Transverse colon (tissue), 4 donors: Measurements from ENCODE around the gene EML1. TPM values are rescaled to one million over a fixed set of nuclear protein-coding genes. Genes with fewer than 3 reads are reported as not detected.
A peak's percentile ranks its signal among the peaks of the same experiment; 100 is the strongest.

ENCODE experiments used
- DNase-seq: peaks from one replicate; pipeline ENCODE4 v3.0.0-alpha.2; 2019
- H3K27ac ChIP-seq, 4 donors: fragments of 200-600 bp; sonication (generic); 2 replicates each; pipeline ENCODE4 v1.5.1; 2016 to 2018; ENCODE audit warnings: inconsistent platforms in 4 of 4
- H3K27me3 ChIP-seq: fragments of 200-600 bp; sonication (generic); 2 replicates; pipeline ENCODE4 v1.5.1; 2017; ENCODE audit warnings: inconsistent platforms
- H3K36me3 ChIP-seq, 4 donors: fragments of 200-600 bp; sonication (generic); 2 replicates each; pipeline ENCODE4 v1.5.1; 2017 to 2019; ENCODE audit warnings: inconsistent platforms in 4 of 4
- H3K4me1 ChIP-seq, 4 donors: fragments of 200-600 bp; sonication (generic); 2 replicates each; pipeline ENCODE4 v1.5.1; 2017 to 2020; ENCODE audit warnings: inconsistent platforms in 4 of 4
- H3K4me3 ChIP-seq, 4 donors: fragments of 200-600 bp; sonication (generic); 1 replicate in 1 of 4; 2 replicates in 3 of 4; pipeline versions ENCODE4 v1.5.1 to v1.6.1; 2017 to 2019; ENCODE audit warnings: inconsistent platforms in 4 of 4
- H3K9me3 ChIP-seq, 2 donors: fragments of 200-600 bp; sonication (generic); 2 replicates each; pipeline ENCODE4 v1.5.1; 2017 to 2019; ENCODE audit warnings: inconsistent platforms in 2 of 2
- CTCF ChIP-seq, 5 experiments: fragments of 200-600 bp in 3 of 5; fragments of 450-650 bp in 2 of 5; sonication (generic) in 3 of 5; IDR thresholded peaks; 1 replicate in 2 of 5; 2 replicates in 3 of 5; pipeline ENCODE4 v1.5.1; 2016 to 2017; ENCODE audit warnings: antibody characterized with exemption in 5 of 5, inconsistent platforms in 3 of 5, mild to moderate bottlenecking in 2 of 5, moderate library complexity in 1 of 5
- EP300 ChIP-seq: sonication (generic); formaldehyde crosslinking; IDR thresholded peaks from one replicate; pipeline ENCODE4 v1.6.1; 2017; ENCODE audit warnings: antibody characterized with exemption, low read depth
- POLR2A ChIP-seq: fragments of 450-650 bp; IDR thresholded peaks from one replicate; pipeline ENCODE4 v1.6.1; 2016; ENCODE audit warnings: antibody characterized with exemption, mild to moderate bottlenecking, moderate library complexity
- POLR2AphosphoS5 ChIP-seq, 3 donors: sonication (generic); formaldehyde crosslinking; IDR thresholded peaks; one replicate each; pipeline ENCODE4 v1.6.1; 2016; ENCODE audit warnings: antibody characterized with exemption in 3 of 3
- WGBS, 2 donors: methylation state at CpG; one replicate each; pipeline ENCODE4 v1.1.5; 2018; ENCODE audit warnings: low coverage in 1 of 2; 5-methylcytosine and 5-hydroxymethylcytosine counted together
- in situ Hi-C, 4 donors: fragments of 200-750 bp; cut with MboI; loops; one replicate each; pipeline versions ENCODE4 v1.15.0 to v1.15.1; 2017; ENCODE audit warnings: low sequenced_read_pairs in 3 of 4, low pct_ligation_motif_present in 1 of 4, low pct_unique_long_range_greater_than_20kb in 1 of 4
- intact Hi-C: fragments of 100-400 bp; cut with DNase I; formaldehyde crosslinking; loops from one replicate; pipeline ENCODE4 v1.15.1; 2023; ENCODE audit warnings: low total_unique reads
- total RNA-seq, 4 donors: library from RNA; depleted of rRNA; stranded (reverse); fragments of >200 nt; gene quantifications; one replicate each; pipeline ENCODE4 v1.1.0, GENCODE V29; 2016

The EML1 gene
- total RNA-seq, 4 donors from 2014 or later = 16.8 to 59.5 (median 21.9) TPM

- in situ Hi-C loops = loop anchor here in 3 of 4 donors (10.0 to 25.0 kb wide), 3 partner anchors 149 to 347 kb away; no protein-coding TSS in a partner anchor
- no peaks in the 10 kb centered on the region for H3K27me3 ChIP-seq
- intact Hi-C loops = loop anchor here (5.0 kb wide), 1 partner anchor 152 kb away; no protein-coding TSS in a partner anchor
These were observed 90.8 kb downstream of the EML1 start for GRCh38 chr14:99883866-99884650.

GRCh38 chr14:99884834-99885648, 91.8 kb downstream of the EML1 start:
- no peaks in the 10 kb centered on the region for H3K27me3 ChIP-seq
- H3K36me3 ChIP-seq = no peaks in the 10 kb centered on the region
- 49% methylated on average over 7 of the region's 7 CpGs for WGBS, 2 donors
- in situ Hi-C loops = loop anchor here (5.0 to 25.0 kb wide), 4 partner anchors 150 to 348 kb away; no protein-coding TSS in a partner anchor
- intact Hi-C loops = loop anchor here (5.0 kb wide), 2 partner anchors 153 to 203 kb away; partner anchors contain the start of gene CYP46A1
- no peaks in the 10 kb centered on the region for H3K9me3 ChIP-seq
- H3K4me1 ChIP-seq = peaks cover 0 to 8% (median 3%) of the 10 kb centered on the region in 4 donors
- H3K27ac ChIP-seq = no peak overlapping the region
- TF ChIP-seq EP300 = no peak
- no peak for TF ChIP-seq POLR2AphosphoS5 (IDR thresholded peaks at IDR 0.05)
- TF ChIP-seq POLR2A = no peak
- TF ChIP-seq CTCF (IDR thresholded peaks at IDR 0.05) = peak; percentile 69 to 83 (median 71)
- no peak overlapping the region for H3K4me3 ChIP-seq
- DNase-seq = no peak

More at GRCh38 chr14:99883866-99884650, 90.8 kb downstream of the EML1 start:
- DNase-seq = no peak
- H3K4me3 ChIP-seq = no peak overlapping the region
- H3K36me3 ChIP-seq = no peaks in the 10 kb centered on the region
- H3K27ac ChIP-seq = no peak overlapping the region
- WGBS, 2 donors = 82 to 86% methylated on average over 3 to 9 of the region's 9 CpGs
- H3K9me3 ChIP-seq = no peaks in the 10 kb centered on the region
- TF ChIP-seq CTCF (IDR thresholded peaks at IDR 0.05) = no peak
- no peak for TF ChIP-seq POLR2AphosphoS5 (IDR thresholded peaks at IDR 0.05)
- no peak for TF ChIP-seq POLR2A
- TF ChIP-seq EP300 = no peak
- peaks cover under 1 to 18% (median 10%) of the 10 kb centered on the region in 4 donors for H3K4me1 ChIP-seq

GRCh38 chr14:99885649-99885958, 92.4 kb downstream of the EML1 start:
- Histone ChIP-seq H3K27me3 (no peaks in the 10 kb centered on the region), H3K36me3 (no peaks in the 10 kb centered on the region), H3K9me3 (no peaks in the 10 kb centered on the region), H3K4me3 (no peak overlapping the region), H3K27ac (no peak overlapping the region), H3K4me1 (peaks cover 0 to 2% (median under 1%) of the 10 kb centered on the region in 4 donors)
- in situ Hi-C loops = loop anchor here (5.0 to 25.0 kb wide), 4 partner anchors 151 to 348 kb away; no protein-coding TSS in a partner anchor
- 25 to 53% methylated on average over 2 to 3 of the region's 3 CpGs for WGBS, 2 donors
- intact Hi-C loops = loop anchor here (5.0 kb wide), 1 partner anchor 203 kb away; the partner anchor contains the start of gene CYP46A1
- no peak for DNase-seq
- TF ChIP-seq POLR2AphosphoS5 (IDR thresholded peaks at IDR 0.05) = no peak
- no peak for TF ChIP-seq EP300
- TF ChIP-seq CTCF (IDR thresholded peaks at IDR 0.05) = no peak
- no peak for TF ChIP-seq POLR2A

DNA sequence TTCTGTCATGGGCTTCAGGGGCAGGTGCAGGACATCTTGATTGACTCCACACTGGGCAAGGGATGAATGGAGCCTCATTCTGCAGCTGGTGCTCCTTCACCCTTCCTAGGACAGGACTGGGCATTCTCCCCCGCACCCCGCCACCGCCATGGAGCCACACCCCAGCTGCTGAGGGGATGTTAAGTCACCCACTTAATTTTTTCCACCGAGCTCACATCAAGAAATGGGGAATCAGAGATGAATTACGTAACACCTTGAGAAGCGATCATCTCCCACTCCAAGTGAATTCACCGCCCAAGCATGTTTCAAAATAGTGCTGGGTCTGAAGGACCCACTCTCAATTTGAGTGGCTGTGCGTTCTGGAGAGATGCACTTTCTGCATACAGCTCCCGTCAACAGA, 94.2 kb downstream of the EML1 start:
- no peaks in the 10 kb centered on the region for H3K36me3 ChIP-seq
- no peak overlapping the region for H3K27ac ChIP-seq
- in situ Hi-C loops = loop anchor here (5.0 to 25.0 kb wide), 4 partner anchors 153 to 350 kb away; no protein-coding TSS in a partner anchor
- H3K4me1 ChIP-seq = no peaks in the 10 kb centered on the region
- WGBS, 2 donors = 84% methylated on average over 9 of the region's 9 CpGs; no CpG with 5 or more reads in 1 of the 2 donors
- TF ChIP-seq POLR2AphosphoS5 (IDR thresholded peaks at IDR 0.05) (no peak), POLR2A (no peak), EP300 (no peak), CTCF (IDR thresholded peaks at IDR 0.05) (no peak)
- no peaks in the 10 kb centered on the region for H3K9me3 ChIP-seq
- no peak overlapping the region for H3K4me3 ChIP-seq
- H3K27me3 ChIP-seq = no peaks in the 10 kb centered on the region
- DNase-seq = no peak
- intact Hi-C loops = loop anchor here (5.0 kb wide), 1 partner anchor 205 kb away; the partner anchor contains the start of gene CYP46A1
